SK-N-SH treated with all-trans-retinoic acid at 6 μM for 48 hours (cell line): ENCODE data around the gene ZNF749.

ENCODE experiments used
- ATAC-seq: fragments of 200-7000 bp; cut with Tn5 transposase; 3 replicates; pipeline ENCODE4 v1.9.1; 2020; ENCODE audit warnings: mild to moderate bottlenecking, moderate library complexity
- ARNTL ChIP-seq: fragments of 450-650 bp; formaldehyde crosslinking; IDR thresholded peaks from 2 replicates; pipeline ENCODE4 v1.5.0; 2020; ENCODE audit warnings: low read depth, mild to moderate bottlenecking, moderate library complexity, borderline replicate concordance
- BACH2 ChIP-seq: fragments of 250-450 bp; sonication (Bioruptor Pico); IDR thresholded peaks from 2 replicates; pipeline ENCODE4 v1.9.0; 2021; ENCODE audit warnings: mild to moderate bottlenecking, borderline replicate concordance
- CREB5 ChIP-seq: fragments of 250-450 bp; sonication (Bioruptor Pico); IDR thresholded peaks from 2 replicates; pipeline ENCODE4 v1.5.1; 2020; ENCODE audit warnings: low read depth, mild to moderate bottlenecking, moderate library complexity
- CSDC2 ChIP-seq: fragments of 250-450 bp; sonication (Bioruptor Pico); IDR thresholded peaks from 2 replicates; pipeline ENCODE4 v1.5.0; 2020; ENCODE audit warnings: mild to moderate bottlenecking, moderate library complexity
- CSRNP3 ChIP-seq: fragments of 250-450 bp; sonication (Bioruptor Pico); IDR thresholded peaks from 2 replicates; pipeline ENCODE4 v1.5.1; 2021; ENCODE audit warnings: mild to moderate bottlenecking, moderate library complexity
- ESRRG ChIP-seq: fragments of 250-450 bp; sonication (Bioruptor Pico); IDR thresholded peaks from 2 replicates; pipeline ENCODE4 v1.6.1; 2021; ENCODE audit warnings: mild to moderate bottlenecking
- ISL1 ChIP-seq: fragments of 250-450 bp; sonication (Bioruptor Pico); IDR thresholded peaks from 2 replicates; pipeline ENCODE4 v2.1.2; 2022; ENCODE audit warnings: mild to moderate bottlenecking, moderate library complexity
- OSR1 ChIP-seq: fragments of 250-450 bp; sonication (Bioruptor Pico); IDR thresholded peaks from 2 replicates; pipeline ENCODE4 v1.8.0; 2022; ENCODE audit warnings: moderate library complexity, mild to moderate bottlenecking, inconsistent platforms
- PATZ1 ChIP-seq: fragments of 250-450 bp; sonication (Bioruptor Pico); IDR thresholded peaks from 2 replicates; pipeline ENCODE4 v1.8.0; 2020; ENCODE audit warnings: mild to moderate bottlenecking, moderate library complexity, borderline replicate concordance
- POU6F1 ChIP-seq: fragments of 250-450 bp; sonication (Bioruptor Pico); IDR thresholded peaks from 2 replicates; pipeline ENCODE4 v1.8.0; 2021; ENCODE audit warnings: low read depth, mild to moderate bottlenecking, moderate library complexity, borderline replicate concordance
- RARB ChIP-seq: fragments of 250-450 bp; sonication (Bioruptor Pico); IDR thresholded peaks from 2 replicates; pipeline ENCODE4 v1.8.0; 2021; ENCODE audit warnings: mild to moderate bottlenecking, moderate library complexity
- SNAI2 ChIP-seq: fragments of 250-450 bp; sonication (Bioruptor Pico); IDR thresholded peaks from 2 replicates; pipeline ENCODE4 v1.5.0; 2020; ENCODE audit warnings: mild to moderate bottlenecking, moderate library complexity
- TCF4 ChIP-seq: fragments of 250-450 bp; sonication (Bioruptor Pico); IDR thresholded peaks from 2 replicates; pipeline ENCODE4 v1.8.0; 2021; ENCODE audit warnings: mild to moderate bottlenecking, moderate library complexity, borderline replicate concordance
- TOX ChIP-seq: fragments of 250-450 bp; sonication (Bioruptor Pico); IDR thresholded peaks from 2 replicates; pipeline ENCODE4 v1.8.0; 2021; ENCODE audit warnings: mild to moderate bottlenecking, moderate library complexity, borderline replicate concordance
- TSHZ2 ChIP-seq: fragments of 250-450 bp; sonication (Bioruptor Pico); IDR thresholded peaks from 2 replicates; pipeline ENCODE4 v1.5.0; 2020; ENCODE audit warnings: mild to moderate bottlenecking, moderate library complexity
- ZC3H10 ChIP-seq: fragments of 250-450 bp; sonication (Bioruptor Pico); IDR thresholded peaks from 2 replicates; pipeline ENCODE4 v1.5.1; 2021; ENCODE audit warnings: mild to moderate bottlenecking, moderate library complexity
- ZFP3 ChIP-seq: fragments of 250-450 bp; sonication (Bioruptor Pico); IDR thresholded peaks from 2 replicates; pipeline ENCODE4 v1.5.0; 2020; ENCODE audit warnings: mild to moderate bottlenecking, moderate library complexity
- ZNF565 ChIP-seq: fragments of 450-650 bp; formaldehyde crosslinking; conservative IDR thresholded peaks from 2 replicates; pipeline ENCODE4 v1.5.0; 2020; ENCODE audit warnings: low read depth, mild to moderate bottlenecking, moderate library complexity
- ZNF70 ChIP-seq: fragments of 450-650 bp; formaldehyde crosslinking; IDR thresholded peaks from 2 replicates; pipeline ENCODE4 v1.5.0; 2020; ENCODE audit warnings: mild to moderate bottlenecking, moderate library complexity
- ZNF8 ChIP-seq: fragments of 450-650 bp; formaldehyde crosslinking; IDR thresholded peaks from 2 replicates; pipeline ENCODE4 v1.5.0; 2020; ENCODE audit warnings: mild to moderate bottlenecking, moderate library complexity

Gene ZNF749

GRCh38 chr19:57438925-57439324 is 3.8 kb downstream of the ZNF749 start:
- TF ChIP-seq OSR1 (no peak), ZNF565 (CRISPR knock-in tag) (no peak), TSHZ2 (no peak), ZC3H10 (CRISPR knock-in tag) (no peak), PATZ1 (CRISPR knock-in tag) (no peak), POU6F1 (CRISPR knock-in tag) (no peak), ARNTL (no peak), BACH2 (CRISPR knock-in tag) (no peak), CSDC2 (CRISPR knock-in tag) (no peak), ESRRG (CRISPR knock-in tag) (no peak), CREB5 (CRISPR knock-in tag) (no peak), ISL1 (CRISPR knock-in tag) (no peak), TCF4 (no peak)
- TF ChIP-seq, all 23 proteins: peak for 0
- ATAC-seq = no peak

- TF ChIP-seq TOX (CRISPR knock-in tag) (no peak), ESRRG (CRISPR knock-in tag) (no peak), ZFP3 (CRISPR knock-in tag) (no peak), ZNF565 (CRISPR knock-in tag) (no peak), ZNF70 (CRISPR knock-in tag) (no peak), ZC3H10 (CRISPR knock-in tag) (no peak)
These were observed 7.0 kb downstream of the ZNF749 start for GRCh38 chr19:57441979-57442752.

GRCh38 chr19:57443121-57443696 is 8.1 kb downstream of the ZNF749 start:
- no peak for ATAC-seq
- TF ChIP-seq CREB5 (CRISPR knock-in tag) (no peak), ZNF70 (CRISPR knock-in tag) (no peak), ISL1 (CRISPR knock-in tag) (no peak), ZNF8 (no peak), CSRNP3 (no peak), TSHZ2 (no peak), PATZ1 (CRISPR knock-in tag) (no peak), ZFP3 (CRISPR knock-in tag) (no peak), RARB (CRISPR knock-in tag) (no peak), ZC3H10 (CRISPR knock-in tag) (no peak), ARNTL (no peak), SNAI2 (CRISPR knock-in tag) (no peak)

More at GRCh38 chr19:57441979-57442752, 7.0 kb downstream of the ZNF749 start:
- ATAC-seq = no peak
